BJ (cell line): ENCODE results near the gene ZIM2. TPM values are rescaled to one million over a fixed set of nuclear protein-coding genes. Genes with fewer than 3 reads are reported as not detected.
"Not testable (repeated sequence)": the region's sequence is repeated elsewhere in the genome, so short reads cannot be mapped to it uniquely, and the experiment has no call there.

ENCODE experiments used
- CTCF ChIA-PET: fragments of 350-600 bp; formaldehyde crosslinking; extraction: SDS; loops from one replicate; lab custom pipeline; 2021; ENCODE audit warnings: antibody characterized with exemption, inconsistent platforms; lab: Yijun Ruan, JAX
- POLR2A ChIA-PET: fragments of 300-600 bp; sonication (Branson Sonifier 250); formaldehyde crosslinking; extraction: SDS; loops from one replicate; lab custom pipeline; 2021; ENCODE audit warnings: antibody characterized with exemption; lab: Charles Lee
- DNase-seq: peaks from one replicate; pipeline ENCODE4 v3.0.0-alpha.2; 2011; ENCODE audit warnings: low read depth
- H3K27me3 ChIP-seq: 2 replicates; pipeline ENCODE4 v1.6.0; 2011; ENCODE audit warnings: low read length; ENCODE audit not compliant: control insufficient read depth, insufficient read depth
- H3K36me3 ChIP-seq: 2 replicates; pipeline ENCODE4 v1.5.1; 2011; ENCODE audit warnings: low read length; ENCODE audit not compliant: control insufficient read depth, insufficient read depth
- H3K4me3 ChIP-seq: 2 replicates; pipeline ENCODE4 v1.5.1; 2011; ENCODE audit warnings: low read depth, mild to moderate bottlenecking, control low read depth, low read length
- polyA plus RNA-seq: library from polyadenylated mRNA; depleted of rRNA; stranded (reverse); fragments of >200 nt; gene quantifications from 2 replicates; pipeline ENCODE4 v1.2.3, GENCODE V29; 2011
- TF ChIP-seq, protein P1 (sequence below): IDR thresholded peaks from 2 replicates; pipeline ENCODE4 v1.5.1; 2011; ENCODE audit warnings: low read depth, mild to moderate bottlenecking, control low read depth, inconsistent platforms, low read length, moderate library complexity; ENCODE audit not compliant: insufficient read depth

Gene ZIM2
- polyA plus RNA-seq, 1 experiment, result not detected

DNA sequence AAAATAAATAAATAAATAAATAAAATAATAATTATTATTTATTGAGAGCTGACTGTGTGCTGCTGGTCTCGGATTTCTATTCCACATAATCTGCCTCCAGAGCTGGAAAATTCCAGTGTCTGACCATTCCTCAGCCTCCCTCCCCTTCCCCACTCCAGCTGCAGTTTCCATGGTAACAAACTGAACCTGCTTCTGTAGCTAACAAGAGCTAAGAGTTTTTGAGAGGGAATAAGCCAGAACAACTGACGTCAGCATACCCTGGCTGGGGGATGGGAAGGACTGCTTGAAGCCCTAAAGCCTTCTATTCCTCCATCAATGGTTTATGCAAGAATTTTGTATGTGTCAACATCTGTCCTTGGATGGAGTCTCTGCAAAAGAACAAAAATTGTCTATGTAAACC, 26.0 kb upstream of the ZIM2 start:
- TF ChIP-seq, protein P1, sequence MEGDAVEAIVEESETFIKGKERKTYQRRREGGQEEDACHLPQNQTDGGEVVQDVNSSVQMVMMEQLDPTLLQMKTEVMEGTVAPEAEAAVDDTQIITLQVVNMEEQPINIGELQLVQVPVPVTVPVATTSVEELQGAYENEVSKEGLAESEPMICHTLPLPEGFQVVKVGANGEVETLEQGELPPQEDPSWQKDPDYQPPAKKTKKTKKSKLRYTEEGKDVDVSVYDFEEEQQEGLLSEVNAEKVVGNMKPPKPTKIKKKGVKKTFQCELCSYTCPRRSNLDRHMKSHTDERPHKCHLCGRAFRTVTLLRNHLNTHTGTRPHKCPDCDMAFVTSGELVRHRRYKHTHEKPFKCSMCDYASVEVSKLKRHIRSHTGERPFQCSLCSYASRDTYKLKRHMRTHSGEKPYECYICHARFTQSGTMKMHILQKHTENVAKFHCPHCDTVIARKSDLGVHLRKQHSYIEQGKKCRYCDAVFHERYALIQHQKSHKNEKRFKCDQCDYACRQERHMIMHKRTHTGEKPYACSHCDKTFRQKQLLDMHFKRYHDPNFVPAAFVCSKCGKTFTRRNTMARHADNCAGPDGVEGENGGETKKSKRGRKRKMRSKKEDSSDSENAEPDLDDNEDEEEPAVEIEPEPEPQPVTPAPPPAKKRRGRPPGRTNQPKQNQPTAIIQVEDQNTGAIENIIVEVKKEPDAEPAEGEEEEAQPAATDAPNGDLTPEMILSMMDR, result no peak
- no peak for DNase-seq
- CTCF ChIA-PET, result interaction anchor here (1.2 kb wide), 1 partner anchor 23 kb away, joined by 3 read pairs; no protein-coding TSS in a partner anchor
- H3K27me3 ChIP-seq, result no peaks in the 10 kb centered on the region
- POLR2A ChIA-PET, result no interaction called here
- H3K4me3 ChIP-seq, result no peak overlapping the region
- no peaks in the 10 kb centered on the region for H3K36me3 ChIP-seq

DNA sequence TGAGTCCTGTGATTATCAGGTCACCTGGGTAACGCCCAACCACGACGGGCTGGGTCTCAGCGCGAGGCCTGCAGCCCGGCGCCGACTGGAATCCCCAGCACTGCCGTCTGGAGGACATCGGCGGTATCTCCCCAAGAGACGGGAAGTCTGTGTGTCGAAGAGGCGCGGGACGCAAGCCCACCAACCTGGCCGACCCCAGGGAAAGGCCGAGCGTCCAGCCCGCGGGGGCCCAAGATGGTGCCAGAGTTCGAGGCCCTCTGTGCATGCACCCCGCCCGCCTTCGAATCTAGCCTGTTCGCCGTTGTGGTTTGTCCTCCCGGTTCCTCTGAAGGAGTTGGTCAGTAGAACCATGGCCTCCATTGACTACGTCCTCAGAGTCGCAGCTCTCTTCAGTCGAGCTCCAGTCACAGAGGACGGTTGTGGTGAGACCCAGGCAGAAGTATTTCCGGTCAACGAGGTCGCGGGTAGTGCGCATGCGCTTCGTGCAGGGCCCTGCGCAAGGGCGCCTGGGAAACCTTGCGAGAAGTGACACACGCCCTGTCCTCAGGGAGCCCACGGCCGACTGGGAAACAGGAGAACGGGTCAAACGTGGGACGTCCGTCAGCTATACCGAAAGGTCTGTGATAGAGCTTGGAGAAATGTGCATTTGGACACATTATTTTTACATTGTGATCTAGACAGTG, 24.1 kb upstream of the ZIM2 start:
- Histone ChIP-seq H3K36me3 (no peaks in the 10 kb centered on the region), H3K4me3 (no peak overlapping the region), H3K27me3 (no peaks in the 10 kb centered on the region)
- ChIA-PET CTCF (no interaction called here), POLR2A (no interaction called here)
- DNase-seq, result no peak
- TF ChIP-seq, protein P1, result no peak

DNA sequence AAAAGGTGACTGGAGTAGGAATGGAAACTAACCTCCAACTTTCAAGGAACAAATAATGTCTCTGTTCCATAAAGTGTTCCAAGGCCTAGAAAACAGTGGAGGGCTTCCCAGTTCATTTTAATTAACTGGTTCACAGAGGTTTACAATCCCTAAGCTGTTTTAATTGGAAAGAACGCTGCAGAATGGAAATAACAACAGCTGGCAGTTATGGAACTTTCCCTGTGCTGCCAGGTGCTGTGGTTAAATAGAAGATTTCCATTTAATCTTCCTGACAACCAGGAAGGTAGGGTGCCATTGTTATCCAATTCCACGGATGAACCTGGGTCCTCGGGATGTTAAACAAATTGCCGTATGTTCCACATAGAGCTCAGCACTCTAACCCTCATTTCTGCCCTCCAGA, 22.2 kb upstream of the ZIM2 start:
- ChIA-PET CTCF (interaction anchor here (0.5 kb wide), 1 partner anchor 605 kb away, joined by 4 read pairs; no protein-coding TSS in a partner anchor), POLR2A (no interaction called here)
- Histone ChIP-seq H3K36me3 (no peaks in the 10 kb centered on the region), H3K27me3 (no peaks in the 10 kb centered on the region), H3K4me3 (no peak overlapping the region)
- TF ChIP-seq, protein P1, result no peak
- no peak for DNase-seq

DNA sequence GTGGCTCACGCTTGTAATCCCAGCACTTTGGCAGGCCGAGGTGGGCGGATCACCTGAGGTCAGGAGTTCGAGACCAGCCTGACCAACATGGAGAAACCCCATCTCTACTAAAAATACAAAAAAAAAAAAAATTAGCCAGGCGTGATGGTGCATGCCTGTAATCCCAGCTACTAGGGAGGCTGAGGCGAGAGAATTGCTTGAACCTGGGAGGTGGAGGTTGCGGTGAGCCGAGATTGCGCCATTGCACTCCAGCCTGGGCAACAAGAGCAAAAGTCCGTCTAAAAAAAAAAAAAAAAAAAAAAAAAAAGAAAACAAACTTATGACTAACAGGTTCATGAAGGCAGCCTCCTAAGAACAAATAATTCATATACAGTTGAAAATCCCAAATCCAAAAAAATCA, 19.9 kb upstream of the ZIM2 start:
- H3K27me3 ChIP-seq, POLR2A ChIA-PET, H3K4me3 ChIP-seq, CTCF ChIA-PET, DNase-seq, H3K36me3 ChIP-seq: not testable (repeated sequence)

DNA sequence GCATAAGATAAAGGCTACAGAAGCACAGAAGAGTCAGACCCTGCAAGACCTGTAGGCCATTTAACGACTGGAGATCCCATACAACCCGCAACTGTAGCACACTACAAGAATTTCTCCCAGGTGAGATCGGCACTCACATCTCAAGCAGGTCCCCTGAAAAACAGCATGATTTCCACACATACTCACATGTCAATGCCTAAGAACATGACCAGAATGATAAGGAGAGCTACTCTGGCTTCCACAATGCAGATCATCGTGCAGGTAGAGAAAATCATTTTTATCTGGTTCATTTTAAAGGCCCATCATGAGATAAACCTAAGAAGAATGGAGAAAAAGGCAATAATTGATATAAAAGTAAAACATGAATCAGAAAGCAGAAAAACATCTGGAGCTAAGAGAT, 17.5 kb upstream of the ZIM2 start:
- DNase-seq, result no peak
- TF ChIP-seq, protein P1, result no peak
- Histone ChIP-seq H3K27me3 (no peaks in the 10 kb centered on the region), H3K4me3 (no peak overlapping the region), H3K36me3 (no peaks in the 10 kb centered on the region)
- ChIA-PET POLR2A (no interaction called here), CTCF (no interaction called here)

DNA sequence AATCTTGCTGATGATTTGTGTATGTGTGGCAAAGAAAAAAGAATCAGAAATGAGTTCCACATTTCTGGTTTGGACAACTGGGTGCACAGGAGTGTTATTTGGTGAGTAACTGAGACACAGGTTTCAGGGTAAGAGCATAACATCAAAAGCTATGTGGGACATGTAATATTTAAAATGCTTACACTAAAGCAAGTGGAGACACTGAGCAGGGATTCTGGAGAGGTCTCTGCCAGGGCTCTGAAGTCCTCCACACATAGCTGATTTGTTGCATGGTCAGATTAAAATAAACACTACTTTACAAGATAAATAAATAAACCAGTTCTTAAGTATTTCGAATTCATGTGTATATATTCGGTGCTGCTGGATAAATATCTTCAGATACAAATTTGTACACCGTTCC, 16.3 kb upstream of the ZIM2 start:
- TF ChIP-seq, protein P1, result no peak
- CTCF ChIA-PET, result interaction anchor here (1.6 kb wide), 1 partner anchor 13 kb away, joined by 3 read pairs; no protein-coding TSS in a partner anchor
- no peak for DNase-seq
- Histone ChIP-seq H3K4me3 (no peak overlapping the region), H3K36me3 (no peaks in the 10 kb centered on the region), H3K27me3 (no peaks in the 10 kb centered on the region)
- POLR2A ChIA-PET, result no interaction called here

DNA sequence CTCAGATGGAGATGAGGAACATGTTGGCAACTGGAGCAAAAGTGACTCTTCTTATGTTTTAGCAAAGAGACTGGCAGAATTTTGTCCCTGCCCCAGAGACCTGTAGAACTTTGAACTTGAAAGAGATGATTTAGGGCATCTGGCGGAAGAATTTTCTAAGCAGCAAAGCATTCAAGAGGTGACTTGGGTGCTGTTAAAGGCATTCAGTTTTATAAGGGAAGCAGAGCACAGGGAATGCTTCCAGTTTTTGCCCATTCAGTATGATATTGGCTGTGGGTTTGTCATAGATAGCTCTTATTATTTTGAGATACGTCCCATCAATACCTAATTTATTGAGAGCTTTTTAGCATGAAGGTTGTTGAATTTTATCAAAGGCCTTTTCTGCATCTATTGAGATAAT, 11.8 kb upstream of the ZIM2 start:
- H3K4me3 ChIP-seq, H3K36me3 ChIP-seq, H3K27me3 ChIP-seq, CTCF ChIA-PET, POLR2A ChIA-PET, DNase-seq: not testable (repeated sequence)
